ENCODE results near the gene ABCA13. TPM values are rescaled to one million over a fixed set of nuclear protein-coding genes. Genes with fewer than 3 reads are reported as not detected.

Gene ABCA13
- total and polyA plus RNA-seq, 2 of the 4 experiments (the other 2 are of a cell fraction) = under 0.01 to 0.07 TPM

DNA sequence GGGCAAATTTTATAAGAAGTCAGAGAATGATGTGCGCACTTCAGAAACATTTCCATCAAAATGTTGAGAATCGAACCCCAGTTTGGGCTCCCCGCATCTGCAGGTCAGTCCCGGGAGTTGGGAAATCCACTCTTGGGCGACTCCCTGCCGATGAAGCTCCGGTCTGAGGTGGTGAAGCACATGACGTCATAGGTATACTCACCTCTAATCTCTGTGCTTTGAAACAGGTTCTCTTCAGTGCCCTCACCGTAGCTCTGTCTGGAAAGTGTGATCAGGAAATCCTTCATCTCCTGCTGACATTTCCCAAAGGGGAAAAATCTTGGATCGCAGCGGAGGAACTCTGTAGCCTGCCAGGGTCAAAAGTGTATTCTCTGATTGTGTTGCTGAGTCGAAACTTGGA, 138.5 kb downstream of the ABCA13 start:
- H2AK5ac ChIP-seq (ENCODE audit: low read depth, low read length) = no peak overlapping the region
- no peaks in the 10 kb centered on the region for H4K20me1 ChIP-seq (ENCODE audit: insufficient read depth, low read length)
- no peaks in the 10 kb centered on the region for H3K79me1 ChIP-seq (ENCODE audit: low read depth in 1 of 2, low read length in 2 of 2)
- no peak overlapping the region for H2BK5ac ChIP-seq (ENCODE audit: low read depth, low read length, poor library complexity, severe bottlenecking)
- H2AK9ac ChIP-seq (replicated peaks; ENCODE audit: low read depth, low read length, poor library complexity) = no peak overlapping the region
- DNase-seq = no peak
- no peak overlapping the region for H3K56ac ChIP-seq (ENCODE audit: extremely low read depth, insufficient read depth, low read length)
- no peak overlapping the region for H4K8ac ChIP-seq (ENCODE audit: low read depth in 2 of 2, low read length in 2 of 2)
- H3K4me1 ChIP-seq (ENCODE audit: control insufficient read depth, insufficient read depth, low read length) = no peaks in the 10 kb centered on the region
- no peak overlapping the region for H4K5ac ChIP-seq (ENCODE audit: low read depth, low read length)
- H3K4me3 ChIP-seq (ENCODE audit: insufficient read depth, low read depth, low read length) = no peak overlapping the region
- intact Hi-C loops (cut with micrococcal nuclease) = no loop called here
- no peak overlapping the region for H3K9ac ChIP-seq (ENCODE audit: low read depth, low read length)
- CTCF ChIA-PET = interaction anchor here (1.6 kb wide), 1 partner anchor 10 kb away, joined by 4 read pairs; no protein-coding TSS in a partner anchor
- no peak overlapping the region for H4K91ac ChIP-seq (ENCODE audit: insufficient read depth, low read depth, low read length)
- dilution Hi-C loops (cut with HindIII; ENCODE audit: low sequenced_read_pairs, unreplicated experiment) = no loop called here
- H3K27ac ChIP-seq (ENCODE audit: insufficient read depth, low read length) = no peak overlapping the region
- ATAC-seq (ENCODE audit: low read depth) = no peak
- no peaks in the 10 kb centered on the region for H3K9me3 ChIP-seq (ENCODE audit: control insufficient read depth, insufficient read depth, low read length)
- H2AFZ ChIP-seq (replicated peaks; ENCODE audit: low read length, poor library complexity) = no peak overlapping the region
- no peaks in the 10 kb centered on the region for H3K9me1 ChIP-seq (ENCODE audit: insufficient read depth, low read length)
- no peaks in the 10 kb centered on the region for H3K36me3 ChIP-seq (ENCODE audit: control insufficient read depth, insufficient read depth, low read length)
- TF ChIP-seq MAFK (IDR thresholded peaks at IDR 0.05; ENCODE audit: low read depth, low read length) = no peak
- no peak for TF ChIP-seq RCOR1 (IDR thresholded peaks at IDR 0.05; ENCODE audit: insufficient replicate concordance, low read length)
- no peak for TF ChIP-seq MAZ (IDR thresholded peaks at IDR 0.05; ENCODE audit: borderline replicate concordance, low read depth, low read length)
- TF ChIP-seq POLR2A (IDR thresholded peaks at IDR 0.05; ENCODE audit: low read depth, low read length) = no peak
- TF ChIP-seq, protein P1, sequence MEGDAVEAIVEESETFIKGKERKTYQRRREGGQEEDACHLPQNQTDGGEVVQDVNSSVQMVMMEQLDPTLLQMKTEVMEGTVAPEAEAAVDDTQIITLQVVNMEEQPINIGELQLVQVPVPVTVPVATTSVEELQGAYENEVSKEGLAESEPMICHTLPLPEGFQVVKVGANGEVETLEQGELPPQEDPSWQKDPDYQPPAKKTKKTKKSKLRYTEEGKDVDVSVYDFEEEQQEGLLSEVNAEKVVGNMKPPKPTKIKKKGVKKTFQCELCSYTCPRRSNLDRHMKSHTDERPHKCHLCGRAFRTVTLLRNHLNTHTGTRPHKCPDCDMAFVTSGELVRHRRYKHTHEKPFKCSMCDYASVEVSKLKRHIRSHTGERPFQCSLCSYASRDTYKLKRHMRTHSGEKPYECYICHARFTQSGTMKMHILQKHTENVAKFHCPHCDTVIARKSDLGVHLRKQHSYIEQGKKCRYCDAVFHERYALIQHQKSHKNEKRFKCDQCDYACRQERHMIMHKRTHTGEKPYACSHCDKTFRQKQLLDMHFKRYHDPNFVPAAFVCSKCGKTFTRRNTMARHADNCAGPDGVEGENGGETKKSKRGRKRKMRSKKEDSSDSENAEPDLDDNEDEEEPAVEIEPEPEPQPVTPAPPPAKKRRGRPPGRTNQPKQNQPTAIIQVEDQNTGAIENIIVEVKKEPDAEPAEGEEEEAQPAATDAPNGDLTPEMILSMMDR (conservative IDR thresholded peaks at IDR 0.05; ENCODE audit: low read depth, low read length) = no peak
- TF ChIP-seq RAD21 (IDR thresholded peaks at IDR 0.05; ENCODE audit: low read length) = no peak
- no peak for TF ChIP-seq SMC3 (IDR thresholded peaks at IDR 0.05; ENCODE audit: low read depth, low read length)
- no peak for TF ChIP-seq NFE2L2 (IDR thresholded peaks at IDR 0.05; ENCODE audit: low read depth, low read length)
- no peak for TF ChIP-seq CHD1 (IDR thresholded peaks at IDR 0.05; ENCODE audit: low read depth, low read length)
- TF ChIP-seq CEBPB (IDR thresholded peaks at IDR 0.05; ENCODE audit: low read depth, low read length) = no peak
- TF ChIP-seq, protein P2, sequence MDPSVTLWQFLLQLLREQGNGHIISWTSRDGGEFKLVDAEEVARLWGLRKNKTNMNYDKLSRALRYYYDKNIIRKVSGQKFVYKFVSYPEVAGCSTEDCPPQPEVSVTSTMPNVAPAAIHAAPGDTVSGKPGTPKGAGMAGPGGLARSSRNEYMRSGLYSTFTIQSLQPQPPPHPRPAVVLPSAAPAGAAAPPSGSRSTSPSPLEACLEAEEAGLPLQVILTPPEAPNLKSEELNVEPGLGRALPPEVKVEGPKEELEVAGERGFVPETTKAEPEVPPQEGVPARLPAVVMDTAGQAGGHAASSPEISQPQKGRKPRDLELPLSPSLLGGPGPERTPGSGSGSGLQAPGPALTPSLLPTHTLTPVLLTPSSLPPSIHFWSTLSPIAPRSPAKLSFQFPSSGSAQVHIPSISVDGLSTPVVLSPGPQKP (IDR thresholded peaks at IDR 0.05; ENCODE audit: borderline replicate concordance, low read depth, low read length) = no peak
- no peak for TF ChIP-seq RFX5 (IDR thresholded peaks at IDR 0.05; ENCODE audit: low read depth, low read length)
- H3K4ac ChIP-seq (ENCODE audit: low read depth, low read length) = no peak overlapping the region
- H3K14ac ChIP-seq (replicated peaks; ENCODE audit: low read depth, low read length) = no peak overlapping the region
- no peak overlapping the region for H2BK120ac ChIP-seq (ENCODE audit: low read depth, low read length)
- in situ Hi-C loops (cut with MboI; ENCODE audit: low sequenced_read_pairs) = no loop called here
- POLR2A ChIA-PET (ENCODE audit: unreplicated experiment) = no interaction called here
- H3K23ac ChIP-seq (ENCODE audit: low read depth, low read length) = no peak overlapping the region
- 89% methylated on average over 7 of the region's 12 CpGs; no CpG with 5 or more reads in 1 of the 2 experiments for WGBS, 2 experiments (ENCODE audit: extremely low coverage in 2 of 2, insufficient read length in 1 of 2)
- H3K18ac ChIP-seq (ENCODE audit: low read depth, low read length) = no peak overlapping the region
- H3K27me3 ChIP-seq (ENCODE audit: control insufficient read depth, insufficient read depth, low read length) = no peaks in the 10 kb centered on the region
- no TSS peak for BruUV-seq (replicated peaks)
- H3K4me2 ChIP-seq (ENCODE audit: low read depth, low read length) = no peak overlapping the region
- no peak overlapping the region for H2BK15ac ChIP-seq (ENCODE audit: low read depth, low read length)
- no peak overlapping the region for H2BK20ac ChIP-seq (ENCODE audit: low read depth, low read length)
